Thyroid gland (tissue), 4 donors: Measurements from ENCODE around the gene DUSP22.

Source experiments
- POLR2A ChIP-seq, 2 donors: fragments of 450-650 bp; IDR thresholded peaks; one replicate each; pipeline ENCODE4 v1.6.1; 2017; ENCODE audit warnings: antibody characterized with exemption in 2 of 2, mild to moderate bottlenecking in 2 of 2, moderate library complexity in 1 of 2
- TF ChIP-seq, protein P1 (sequence below), 6 experiments: fragments of 200-600 bp in 3 of 6; fragments of 450-650 bp in 3 of 6; sonication (generic) in 3 of 6; IDR thresholded peaks; one replicate each; pipeline ENCODE4 v1.5.1; 2016 to 2019; ENCODE audit warnings: antibody characterized with exemption in 6 of 6, mild to moderate bottlenecking in 2 of 6, inconsistent platforms in 1 of 6, moderate library complexity in 1 of 6

DNA sequence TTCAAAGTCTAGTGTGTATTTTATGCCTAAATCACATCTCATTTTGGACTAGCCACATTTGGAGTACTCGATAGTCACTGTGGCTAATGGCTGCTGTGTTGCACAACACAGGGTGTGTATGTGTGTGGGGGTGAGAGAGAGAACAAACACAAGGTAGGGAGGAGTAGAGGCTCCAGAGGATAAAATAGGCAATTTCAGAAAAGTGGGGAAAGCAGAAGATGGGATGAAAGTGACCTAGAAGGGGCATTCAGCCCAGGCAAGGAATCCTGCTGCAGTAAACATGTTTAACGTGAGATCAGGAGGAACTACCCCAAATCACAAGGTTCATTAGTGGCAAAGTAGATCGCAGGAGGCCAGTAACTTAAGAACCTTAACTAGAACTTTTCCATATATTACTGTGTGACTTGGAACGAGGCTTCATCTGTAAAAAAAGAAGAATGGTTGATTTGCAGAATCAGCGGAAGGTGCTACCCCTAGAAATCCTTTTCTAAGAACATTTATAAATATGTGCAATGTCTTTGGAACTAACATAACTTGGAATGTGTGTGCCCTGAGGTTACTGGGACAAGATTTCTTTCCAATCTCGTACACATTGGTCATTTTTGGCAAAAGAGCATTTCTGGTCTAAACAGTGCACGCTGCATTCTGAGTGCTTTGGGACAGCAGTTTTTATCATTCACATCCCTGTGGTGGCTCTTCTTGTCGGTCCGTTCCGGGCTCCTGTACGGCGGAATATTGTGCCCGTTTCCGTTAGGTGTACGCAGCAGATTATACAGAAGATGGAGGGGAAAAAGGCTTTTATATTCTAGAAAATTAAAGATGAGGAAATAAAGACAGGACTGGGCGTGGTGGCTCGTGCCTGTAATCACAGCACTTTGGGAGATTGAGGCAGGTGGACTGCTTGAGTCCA lies 2.6 kb downstream of the DUSP22 start:
- TF ChIP-seq, protein P1, sequence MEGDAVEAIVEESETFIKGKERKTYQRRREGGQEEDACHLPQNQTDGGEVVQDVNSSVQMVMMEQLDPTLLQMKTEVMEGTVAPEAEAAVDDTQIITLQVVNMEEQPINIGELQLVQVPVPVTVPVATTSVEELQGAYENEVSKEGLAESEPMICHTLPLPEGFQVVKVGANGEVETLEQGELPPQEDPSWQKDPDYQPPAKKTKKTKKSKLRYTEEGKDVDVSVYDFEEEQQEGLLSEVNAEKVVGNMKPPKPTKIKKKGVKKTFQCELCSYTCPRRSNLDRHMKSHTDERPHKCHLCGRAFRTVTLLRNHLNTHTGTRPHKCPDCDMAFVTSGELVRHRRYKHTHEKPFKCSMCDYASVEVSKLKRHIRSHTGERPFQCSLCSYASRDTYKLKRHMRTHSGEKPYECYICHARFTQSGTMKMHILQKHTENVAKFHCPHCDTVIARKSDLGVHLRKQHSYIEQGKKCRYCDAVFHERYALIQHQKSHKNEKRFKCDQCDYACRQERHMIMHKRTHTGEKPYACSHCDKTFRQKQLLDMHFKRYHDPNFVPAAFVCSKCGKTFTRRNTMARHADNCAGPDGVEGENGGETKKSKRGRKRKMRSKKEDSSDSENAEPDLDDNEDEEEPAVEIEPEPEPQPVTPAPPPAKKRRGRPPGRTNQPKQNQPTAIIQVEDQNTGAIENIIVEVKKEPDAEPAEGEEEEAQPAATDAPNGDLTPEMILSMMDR (IDR thresholded peaks at IDR 0.05), result no peak
- TF ChIP-seq POLR2A (IDR thresholded peaks at IDR 0.05), result no peak
